HL-60 (cell line): ENCODE measurements around the gene BMAL1.

Experiments used
- CTCF ChIP-seq: IDR thresholded peaks from one replicate; pipeline ENCODE4 v1.5.1; 2011; ENCODE audit warnings: low read length, control low read depth, inconsistent platforms; ENCODE audit not compliant: insufficient read depth
- GABPA ChIP-seq: IDR thresholded peaks from 2 replicates; pipeline ENCODE4 v1.6.1; 2012; ENCODE audit warnings: low read depth
- POLR2AphosphoS5 ChIP-seq: IDR thresholded peaks from 2 replicates; pipeline ENCODE4 v1.6.1; 2012; ENCODE audit warnings: low read depth
- REST ChIP-seq: IDR thresholded peaks from 2 replicates; pipeline ENCODE4 v1.6.1; 2012; ENCODE audit warnings: low read depth; ENCODE audit not compliant: insufficient replicate concordance
- SPI1 ChIP-seq: IDR thresholded peaks from 2 replicates; pipeline ENCODE4 v1.6.1; 2012; ENCODE audit warnings: low read depth, mild to moderate bottlenecking, borderline replicate concordance

GRCh38 chr11:13314676-13315394 is 37.2 kb downstream of the BMAL1 start:
- TF ChIP-seq CTCF: no peak
- TF ChIP-seq REST: no peak
- no peak for TF ChIP-seq POLR2AphosphoS5
- no peak for TF ChIP-seq GABPA
- no peak for TF ChIP-seq SPI1
